Measurements from ENCODE around the gene LSM4.

The LSM4 gene

DNA sequence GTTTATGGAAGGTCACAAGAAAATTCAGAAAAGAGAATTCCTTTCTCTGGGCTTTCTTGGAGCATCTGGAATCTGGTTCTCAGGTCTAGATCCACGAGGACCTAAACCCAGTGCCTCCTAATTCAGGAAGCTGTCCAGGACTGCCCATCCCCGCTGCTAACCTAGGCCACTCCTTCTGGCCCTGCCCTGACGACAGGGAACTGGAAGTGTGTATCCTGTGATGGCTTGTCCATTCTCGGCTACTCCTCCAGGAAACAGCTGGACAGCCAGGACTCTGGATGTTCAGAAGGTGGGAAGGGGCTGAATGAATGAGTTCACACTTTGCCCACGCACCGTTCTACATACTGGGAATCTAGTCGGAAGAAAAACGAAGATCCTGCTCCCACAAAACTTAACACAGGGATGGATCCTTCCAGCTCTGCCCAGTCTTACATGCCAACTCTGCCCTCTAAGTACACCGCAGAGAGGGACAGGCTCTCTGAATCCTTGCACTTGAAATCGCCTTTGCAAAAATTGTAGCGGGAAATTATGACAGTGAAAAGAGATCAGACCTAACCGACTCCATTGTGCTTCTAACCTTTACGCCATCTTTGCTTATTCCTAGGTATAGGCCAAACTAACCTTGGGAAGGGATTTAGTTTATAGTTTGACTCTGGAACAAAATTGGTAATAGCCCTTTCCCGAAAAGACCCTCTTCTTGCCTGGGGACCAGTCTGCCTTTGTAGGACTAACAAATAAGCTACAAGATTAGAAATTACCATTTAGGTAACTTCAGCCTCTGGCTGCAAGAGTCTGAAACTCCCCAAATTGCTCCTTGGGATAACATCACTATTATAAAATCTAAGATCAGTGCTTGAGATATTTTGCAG lies 1.8 kb downstream of the LSM4 start:
- H3K4me3 ChIP-seq (ENCODE audit: low read depth, low read length), result no peak overlapping the region
- TF ChIP-seq, protein P1, sequence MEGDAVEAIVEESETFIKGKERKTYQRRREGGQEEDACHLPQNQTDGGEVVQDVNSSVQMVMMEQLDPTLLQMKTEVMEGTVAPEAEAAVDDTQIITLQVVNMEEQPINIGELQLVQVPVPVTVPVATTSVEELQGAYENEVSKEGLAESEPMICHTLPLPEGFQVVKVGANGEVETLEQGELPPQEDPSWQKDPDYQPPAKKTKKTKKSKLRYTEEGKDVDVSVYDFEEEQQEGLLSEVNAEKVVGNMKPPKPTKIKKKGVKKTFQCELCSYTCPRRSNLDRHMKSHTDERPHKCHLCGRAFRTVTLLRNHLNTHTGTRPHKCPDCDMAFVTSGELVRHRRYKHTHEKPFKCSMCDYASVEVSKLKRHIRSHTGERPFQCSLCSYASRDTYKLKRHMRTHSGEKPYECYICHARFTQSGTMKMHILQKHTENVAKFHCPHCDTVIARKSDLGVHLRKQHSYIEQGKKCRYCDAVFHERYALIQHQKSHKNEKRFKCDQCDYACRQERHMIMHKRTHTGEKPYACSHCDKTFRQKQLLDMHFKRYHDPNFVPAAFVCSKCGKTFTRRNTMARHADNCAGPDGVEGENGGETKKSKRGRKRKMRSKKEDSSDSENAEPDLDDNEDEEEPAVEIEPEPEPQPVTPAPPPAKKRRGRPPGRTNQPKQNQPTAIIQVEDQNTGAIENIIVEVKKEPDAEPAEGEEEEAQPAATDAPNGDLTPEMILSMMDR (IDR thresholded peaks at IDR 0.05), result no peak
- no peak overlapping the region for H3K9ac ChIP-seq
- no peaks in the 10 kb centered on the region for H3K36me3 ChIP-seq (ENCODE audit: control insufficient read depth, insufficient read depth, low read length)
- no peak overlapping the region for H3K4me2 ChIP-seq (ENCODE audit: low read length)
- no peak overlapping the region for H2AFZ ChIP-seq
- peak overlapping the region; percentile 94 for H3K27ac ChIP-seq
- H3K79me2 ChIP-seq, result peaks cover 19% of the 10 kb centered on the region
- no peaks in the 10 kb centered on the region for H3K9me3 ChIP-seq (ENCODE audit: control insufficient read depth, low read length)
- peaks cover 14% of the 10 kb centered on the region for H3K4me1 ChIP-seq
- H3K27me3 ChIP-seq (ENCODE audit: control insufficient read depth, insufficient read depth, low read length), result no peaks in the 10 kb centered on the region

DNA sequence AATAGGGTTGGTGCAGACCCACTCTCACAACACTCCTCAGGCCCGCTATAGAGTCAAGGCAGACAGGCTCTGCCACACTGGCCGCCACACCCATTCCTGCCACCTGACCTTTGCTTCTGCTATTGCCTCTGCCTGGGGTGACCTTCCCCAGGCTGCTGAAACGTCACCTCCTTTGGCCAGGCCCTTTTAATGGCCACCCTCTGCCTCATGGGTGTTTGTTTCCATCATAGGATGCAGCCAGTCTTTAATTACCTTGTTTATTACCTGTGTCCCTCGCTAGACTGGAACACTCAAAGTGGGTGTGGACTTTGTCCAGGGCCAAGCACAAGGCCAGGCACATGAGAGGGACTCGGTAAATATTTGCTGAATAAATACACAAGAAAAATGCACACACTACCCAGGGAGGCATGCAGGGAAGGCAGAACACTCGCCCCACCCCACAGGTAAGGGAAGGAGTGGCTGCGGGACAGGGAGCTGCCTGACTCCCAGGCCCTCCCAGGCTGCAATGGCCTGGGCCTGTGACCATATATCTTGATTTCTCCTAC lies 3.2 kb downstream of the LSM4 start:
- H3K4me1 ChIP-seq, result peaks cover 14% of the 10 kb centered on the region
- no peak overlapping the region for H3K4me3 ChIP-seq (ENCODE audit: low read depth, low read length)
- no peak overlapping the region for H2AFZ ChIP-seq
- no peak overlapping the region for H3K4me2 ChIP-seq (ENCODE audit: low read length)
- peak overlapping the region; percentile 6 for H3K27ac ChIP-seq
- no peaks in the 10 kb centered on the region for H3K9me3 ChIP-seq (ENCODE audit: control insufficient read depth, low read length)
- no peaks in the 10 kb centered on the region for H3K27me3 ChIP-seq (ENCODE audit: control insufficient read depth, insufficient read depth, low read length)
- H3K9ac ChIP-seq, result no peak overlapping the region
- peaks cover 19% of the 10 kb centered on the region for H3K79me2 ChIP-seq
- TF ChIP-seq, protein P1 (IDR thresholded peaks at IDR 0.05), result no peak
- no peaks in the 10 kb centered on the region for H3K36me3 ChIP-seq (ENCODE audit: control insufficient read depth, insufficient read depth, low read length)

DNA sequence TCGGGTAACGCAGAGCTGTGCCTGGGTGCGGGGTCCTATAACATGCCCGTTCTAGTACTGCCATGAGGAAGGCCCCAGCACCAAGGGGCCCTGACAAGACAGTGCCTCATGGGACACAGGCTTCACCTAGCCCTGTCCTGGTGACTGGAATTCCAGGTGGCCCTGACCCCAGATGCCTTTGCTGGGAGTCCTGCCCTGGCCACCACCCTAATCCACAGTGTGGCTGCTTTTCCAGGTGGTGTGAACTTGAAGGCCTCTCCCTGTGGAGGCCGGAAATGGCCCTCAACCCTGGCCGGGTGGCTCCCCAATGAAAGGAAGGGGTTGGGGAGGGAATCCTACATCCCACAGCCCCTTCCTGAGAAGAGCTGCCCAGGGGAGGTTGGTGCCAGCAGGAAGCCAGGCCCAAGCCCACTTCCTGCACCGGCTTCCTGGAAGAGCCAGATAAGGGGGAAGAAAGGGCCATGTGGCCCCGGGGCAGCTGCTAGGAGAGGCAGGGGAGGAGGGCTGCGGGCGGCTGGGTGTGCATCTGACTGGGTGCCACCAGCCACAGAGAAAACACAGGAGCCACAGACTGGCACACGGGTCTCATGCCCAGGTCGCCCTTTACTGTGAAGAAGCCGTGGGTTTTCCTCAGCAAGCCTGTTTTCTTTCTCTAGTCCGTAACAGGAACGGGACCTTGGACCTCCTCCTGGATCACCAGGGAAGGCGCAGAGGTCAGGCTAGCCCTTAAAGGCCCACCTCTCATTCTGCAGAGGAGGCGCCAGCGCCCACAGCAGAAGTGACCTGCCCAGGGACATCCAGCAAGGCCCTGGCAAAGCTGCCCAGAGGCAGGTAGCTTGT lies 4.7 kb downstream of the LSM4 start:
- H3K36me3 ChIP-seq (ENCODE audit: control insufficient read depth, insufficient read depth, low read length), result no peaks in the 10 kb centered on the region
- no peak overlapping the region for H2AFZ ChIP-seq
- H3K27me3 ChIP-seq (ENCODE audit: control insufficient read depth, insufficient read depth, low read length), result no peaks in the 10 kb centered on the region
- H3K9me3 ChIP-seq (ENCODE audit: control insufficient read depth, low read length), result no peaks in the 10 kb centered on the region
- peak overlapping the region; percentile 51 for H3K27ac ChIP-seq
- TF ChIP-seq, protein P1 (IDR thresholded peaks at IDR 0.05), result no peak
- no peak overlapping the region for H3K9ac ChIP-seq
- no peak overlapping the region for H3K4me2 ChIP-seq (ENCODE audit: low read length)
- peaks cover 27% of the 10 kb centered on the region for H3K79me2 ChIP-seq
- H3K4me1 ChIP-seq, result peaks cover 9% of the 10 kb centered on the region
- H3K4me3 ChIP-seq (ENCODE audit: low read depth, low read length), result no peak overlapping the region

DNA sequence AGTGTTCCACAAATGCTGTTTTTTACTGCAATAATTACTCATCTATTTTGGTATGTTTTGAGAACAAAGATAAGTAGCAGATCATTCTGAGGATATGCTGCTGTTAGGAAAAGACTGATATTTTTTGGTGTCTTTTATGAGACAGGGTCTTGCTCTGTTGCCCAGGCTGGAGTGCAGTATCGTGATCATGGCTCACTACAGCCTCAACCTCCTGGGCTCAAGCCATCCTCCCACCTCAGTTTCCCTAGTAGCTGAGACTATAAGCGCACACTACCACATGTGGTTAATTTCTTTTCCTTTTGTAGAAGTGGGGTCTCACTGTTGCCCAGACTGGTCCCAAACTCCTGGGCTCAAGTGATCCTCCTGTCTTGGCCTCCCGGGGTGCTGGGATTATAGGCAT lies 9.5 kb downstream of the LSM4 start:
- Histone ChIP-seq H3K27me3 (ENCODE audit: control insufficient read depth, insufficient read depth, low read length) (no peaks in the 10 kb centered on the region), H3K9me3 (ENCODE audit: control insufficient read depth, low read length) (no peaks in the 10 kb centered on the region), H3K4me1 (no peaks in the 10 kb centered on the region), H3K79me2 (peaks cover 20% of the 10 kb centered on the region), H3K36me3 (ENCODE audit: control insufficient read depth, insufficient read depth, low read length) (no peaks in the 10 kb centered on the region), H3K4me2 (ENCODE audit: low read length) (no peak overlapping the region), H2AFZ (no peak overlapping the region), H3K9ac (no peak overlapping the region), H3K4me3 (ENCODE audit: low read depth, low read length) (no peak overlapping the region), H3K27ac (no peak overlapping the region)
- TF ChIP-seq, protein P1 (IDR thresholded peaks at IDR 0.05), result no peak
